CD4-positive, alpha-beta T cell treated with Interleukin-4 for 4 hours (primary cell): ENCODE data around the gene MUC13.
A peak's percentile ranks its signal among the peaks of the same experiment; 100 is the strongest.

ENCODE experiments used
- DNase-seq: peaks from one replicate; pipeline ENCODE4 v3.0.0-alpha.2; 2020

MUC13 gene

GRCh38 chr3:124941771-124942170 is 7.2 kb upstream of the MUC13 start:
- no peak for DNase-seq

- no peak for DNase-seq
Observed at GRCh38 chr3:124939661-124940060, 5.1 kb upstream of the MUC13 start.

- DNase-seq: no peak
Observed at GRCh38 chr3:124938896-124939295, 4.3 kb upstream of the MUC13 start.

- no peak for DNase-seq
Observed at GRCh38 chr3:124937049-124937448, 2.5 kb upstream of the MUC13 start.

GRCh38 chr3:124935794-124936542 is 1.4 kb upstream of the MUC13 start:
- no peak for DNase-seq

GRCh38 chr3:124935264-124935663 is 713 bp upstream of the MUC13 start:
- no peak for DNase-seq

- DNase-seq: peak; percentile 63
Observed at GRCh38 chr3:124928333-124929202, 6.0 kb downstream of the MUC13 start.

- DNase-seq: no peak
Observed at GRCh38 chr3:124927574-124928045, 6.9 kb downstream of the MUC13 start.

GRCh38 chr3:124926426-124927101 is 8.0 kb downstream of the MUC13 start:
- DNase-seq: no peak

- no peak for DNase-seq
Observed at GRCh38 chr3:124924741-124925140, 9.8 kb downstream of the MUC13 start.

- no peak for DNase-seq
Observed at GRCh38 chr3:124923833-124924232, 10.7 kb downstream of the MUC13 start.

- no peak for DNase-seq
Observed at GRCh38 chr3:124920718-124921117, 13.8 kb downstream of the MUC13 start.

GRCh38 chr3:124919756-124920155 is 14.8 kb downstream of the MUC13 start:
- no peak for DNase-seq

- DNase-seq: no peak
Observed at GRCh38 chr3:124918524-124918923, 16.0 kb downstream of the MUC13 start.

GRCh38 chr3:124916837-124917409 is 17.6 kb downstream of the MUC13 start:
- DNase-seq: no peak

- DNase-seq: no peak
Observed at GRCh38 chr3:124915254-124915653, 19.3 kb downstream of the MUC13 start.

- DNase-seq: no peak
Observed at GRCh38 chr3:124907957-124908356, 26.6 kb downstream of the MUC13 start.

- DNase-seq: no peak
Observed at GRCh38 chr3:124904835-124905492, 29.6 kb downstream of the MUC13 start.

- no peak for DNase-seq
Observed at GRCh38 chr3:124903896-124904834, 30.4 kb downstream of the MUC13 start.

GRCh38 chr3:124896824-124897526 is 37.6 kb downstream of the MUC13 start:
- DNase-seq: no peak

GRCh38 chr3:124895756-124896155 is 38.8 kb downstream of the MUC13 start:
- no peak for DNase-seq
